MCF 10A (cell line): ENCODE data around the gene GRAMD1A. TPM values are rescaled to one million over a fixed set of nuclear protein-coding genes. Genes with fewer than 3 reads are reported as not detected.
"Not testable (repeated sequence)": the region's sequence is repeated elsewhere in the genome, so short reads cannot be mapped to it uniquely, and the experiment has no call there.

Source experiments
- BruUV-seq: library from RNA; stranded (reverse); fragments of 400-500 nt; replicated peaks from 2 replicates; lab custom pipeline; 2021; lab: Mats Ljungman, UMichigan
- CTCF ChIA-PET: fragments of 300-600 bp; sonication (Branson Sonifier 250); formaldehyde crosslinking; extraction: SDS; loops from one replicate; lab custom pipeline; 2021; ENCODE audit warnings: antibody characterized with exemption, inconsistent platforms; lab: Yijun Ruan, JAX
- POLR2A ChIA-PET: fragments of 300-600, 350-650 bp; sonication (Branson Sonifier 250); formaldehyde crosslinking; extraction: SDS; loops from one replicate; lab custom pipeline; 2020; ENCODE audit warnings: antibody characterized with exemption, inconsistent platforms; lab: Yijun Ruan, JAX
- DNase-seq: peaks from one replicate; pipeline ENCODE4 v3.0.0-alpha.2; 2018; ENCODE audit not compliant: unreplicated experiment
- H3K27ac Mint-ChIP-seq: one replicate; pipeline ENCODE4 v1.8.0; 2022; ENCODE audit warnings: mild to moderate bottlenecking, low read depth, mixed read lengths; ENCODE audit not compliant: unreplicated experiment
- H3K27me3 Mint-ChIP-seq: one replicate; pipeline ENCODE4 v1.8.0; 2022; ENCODE audit warnings: mixed read lengths; ENCODE audit not compliant: insufficient read depth, unreplicated experiment
- H3K36me3 Mint-ChIP-seq: one replicate; pipeline ENCODE4 v1.8.0; 2022; ENCODE audit warnings: mild to moderate bottlenecking, moderate library complexity, mixed read lengths; ENCODE audit not compliant: insufficient read depth, unreplicated experiment
- H3K4me1 Mint-ChIP-seq: one replicate; pipeline ENCODE4 v1.8.0; 2022; ENCODE audit warnings: mixed read lengths; ENCODE audit not compliant: insufficient read depth, unreplicated experiment
- H3K4me3 Mint-ChIP-seq: one replicate; pipeline ENCODE4 v1.8.0; 2022; ENCODE audit warnings: mild to moderate bottlenecking, moderate library complexity, mixed read lengths; ENCODE audit not compliant: unreplicated experiment
- H3K9me3 Mint-ChIP-seq: one replicate; pipeline ENCODE4 v1.8.0; 2022; ENCODE audit warnings: mixed read lengths; ENCODE audit not compliant: unreplicated experiment
- intact Hi-C: fragments of 100-400 bp; cut with micrococcal nuclease; formaldehyde crosslinking; loops from 2 replicates; pipeline ENCODE4 v1.14.1; 2022
- total RNA-seq: library from RNA; stranded (reverse); gene quantifications from 2 replicates; pipeline ENCODE4 v1.2.3, GENCODE V29; 2022
- TF ChIP-seq, protein P1 (sequence below): fragments of 200-600 bp; IDR thresholded peaks from one replicate; pipeline ENCODE4 v1.8.0; 2022; ENCODE audit warnings: antibody characterized with exemption, mild to moderate bottlenecking; ENCODE audit not compliant: unreplicated experiment

GRAMD1A gene
- total RNA-seq, 1 experiment from 2014 or later: 48.1 TPM

GRCh38 chr19:35013820-35014754 lies 14.0 kb downstream of the GRAMD1A start:
- no peaks in the 10 kb centered on the region for H3K9me3 Mint-ChIP-seq
- TF ChIP-seq, protein P1, sequence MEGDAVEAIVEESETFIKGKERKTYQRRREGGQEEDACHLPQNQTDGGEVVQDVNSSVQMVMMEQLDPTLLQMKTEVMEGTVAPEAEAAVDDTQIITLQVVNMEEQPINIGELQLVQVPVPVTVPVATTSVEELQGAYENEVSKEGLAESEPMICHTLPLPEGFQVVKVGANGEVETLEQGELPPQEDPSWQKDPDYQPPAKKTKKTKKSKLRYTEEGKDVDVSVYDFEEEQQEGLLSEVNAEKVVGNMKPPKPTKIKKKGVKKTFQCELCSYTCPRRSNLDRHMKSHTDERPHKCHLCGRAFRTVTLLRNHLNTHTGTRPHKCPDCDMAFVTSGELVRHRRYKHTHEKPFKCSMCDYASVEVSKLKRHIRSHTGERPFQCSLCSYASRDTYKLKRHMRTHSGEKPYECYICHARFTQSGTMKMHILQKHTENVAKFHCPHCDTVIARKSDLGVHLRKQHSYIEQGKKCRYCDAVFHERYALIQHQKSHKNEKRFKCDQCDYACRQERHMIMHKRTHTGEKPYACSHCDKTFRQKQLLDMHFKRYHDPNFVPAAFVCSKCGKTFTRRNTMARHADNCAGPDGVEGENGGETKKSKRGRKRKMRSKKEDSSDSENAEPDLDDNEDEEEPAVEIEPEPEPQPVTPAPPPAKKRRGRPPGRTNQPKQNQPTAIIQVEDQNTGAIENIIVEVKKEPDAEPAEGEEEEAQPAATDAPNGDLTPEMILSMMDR: no peak
- H3K27me3 Mint-ChIP-seq: no peaks in the 10 kb centered on the region
- H3K4me1 Mint-ChIP-seq: no peaks in the 10 kb centered on the region
- H3K4me3 Mint-ChIP-seq: no peak overlapping the region
- no TSS peak for BruUV-seq
- no peak for DNase-seq
- H3K27ac Mint-ChIP-seq: no peak overlapping the region
- H3K36me3 Mint-ChIP-seq: peaks cover 66% of the 10 kb centered on the region
- intact Hi-C loops: loop anchor here (1.0 kb wide), 1 partner anchor 41 kb away; no protein-coding TSS in a partner anchor
- POLR2A ChIA-PET: interaction anchor here (0.6 to 2.2 kb wide), 3 partner anchors 13 to 42 kb away, joined by 3 to 6 read pairs (median 3); no protein-coding TSS in a partner anchor
- CTCF ChIA-PET: interaction anchor here (0.6 to 4.6 kb wide), 9 partner anchors 13 to 489 kb away, joined by 3 to 45 read pairs (median 7); no protein-coding TSS in a partner anchor

DNA sequence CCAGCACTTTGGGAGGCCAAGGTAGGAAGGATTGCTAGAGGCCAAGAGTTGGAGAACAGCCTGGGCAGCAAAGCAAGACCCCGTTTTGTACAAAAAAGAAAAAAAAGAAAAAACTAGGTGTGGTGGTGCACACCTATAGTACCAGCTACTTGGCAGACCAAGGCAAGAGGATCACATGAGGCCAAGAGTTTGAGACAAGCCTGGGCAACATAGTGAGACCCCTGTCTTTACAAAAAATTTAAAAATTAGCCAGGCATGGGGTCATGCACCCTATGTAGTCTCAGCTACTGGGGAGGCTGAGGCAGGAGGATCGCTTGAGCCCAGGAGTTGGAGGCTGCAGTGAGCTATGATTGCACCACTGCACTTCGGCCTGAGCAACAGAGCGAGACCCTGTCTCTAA lies 14.7 kb downstream of the GRAMD1A start:
- H3K4me3 Mint-ChIP-seq, intact Hi-C loops, H3K9me3 Mint-ChIP-seq, DNase-seq, H3K27me3 Mint-ChIP-seq, BruUV-seq, H3K27ac Mint-ChIP-seq, H3K4me1 Mint-ChIP-seq: not testable (repeated sequence)
- H3K36me3 Mint-ChIP-seq: peaks cover 73% of the 10 kb centered on the region
- ChIA-PET CTCF (interaction anchor here (0.6 to 4.6 kb wide), 5 partner anchors 13 to 489 kb away, joined by 3 to 45 read pairs (median 7); no protein-coding TSS in a partner anchor), POLR2A (interaction anchor here (2.2 kb wide), 1 partner anchor 13 kb away, joined by 6 read pairs; no protein-coding TSS in a partner anchor)

- Mint-ChIP-seq H3K9me3 (no peaks in the 10 kb centered on the region), H3K4me1 (no peaks in the 10 kb centered on the region), H3K4me3 (no peak overlapping the region), H3K36me3 (peaks cover 71% of the 10 kb centered on the region), H3K27ac (no peak overlapping the region), H3K27me3 (no peaks in the 10 kb centered on the region)
- intact Hi-C loops: no loop called here
- TF ChIP-seq, protein P1: no peak
- no peak for DNase-seq
- no TSS peak for BruUV-seq
- ChIA-PET CTCF (interaction anchor here (0.6 to 4.6 kb wide), 3 partner anchors 42 to 453 kb away, joined by 3 to 45 read pairs (median 5); no protein-coding TSS in a partner anchor), POLR2A (interaction anchor here (0.9 to 2.2 kb wide), 2 partner anchors 14 kb away, joined by 3 to 6 read pairs; no protein-coding TSS in a partner anchor)
Observed at GRCh38 chr19:35015270-35015953, 15.3 kb downstream of the GRAMD1A start.

DNA sequence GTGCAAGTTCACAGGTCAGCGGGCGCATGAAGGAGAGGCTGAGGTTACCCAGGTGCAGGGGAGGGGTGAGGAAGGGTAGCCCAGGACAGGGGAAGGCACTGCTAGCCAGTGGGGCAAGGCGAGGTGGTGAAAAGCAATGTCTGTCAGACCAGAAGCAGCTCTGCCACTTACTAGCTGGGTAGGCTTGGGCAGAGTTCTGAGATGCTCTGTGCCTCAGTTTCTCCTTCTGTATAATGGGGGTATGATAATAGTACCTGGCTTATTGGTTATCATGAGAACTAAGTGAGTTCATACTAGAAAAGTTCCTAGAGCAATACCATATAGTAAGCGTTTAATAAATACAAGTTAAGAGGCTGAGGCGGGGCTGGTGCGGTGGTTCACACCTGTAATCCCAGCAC lies 15.8 kb downstream of the GRAMD1A start:
- no peaks in the 10 kb centered on the region for H3K4me1 Mint-ChIP-seq
- POLR2A ChIA-PET: interaction anchor here (0.9 kb wide), 1 partner anchor 15 kb away, joined by 3 read pairs; no protein-coding TSS in a partner anchor
- H3K27me3 Mint-ChIP-seq: no peaks in the 10 kb centered on the region
- no peak for DNase-seq
- no peak overlapping the region for H3K27ac Mint-ChIP-seq
- H3K36me3 Mint-ChIP-seq: peaks cover 73% of the 10 kb centered on the region
- intact Hi-C loops: no loop called here
- CTCF ChIA-PET: interaction anchor here (0.6 kb wide), 1 partner anchor 72 kb away, joined by 4 read pairs; no protein-coding TSS in a partner anchor
- TF ChIP-seq, protein P1: no peak
- H3K9me3 Mint-ChIP-seq: no peaks in the 10 kb centered on the region
- no TSS peak for BruUV-seq
- H3K4me3 Mint-ChIP-seq: no peak overlapping the region
